ENCODE data around the gene BHLHA9.
"Not testable (repeated sequence)": the region's sequence is repeated elsewhere in the genome, so short reads cannot be mapped to it uniquely, and the experiment has no call there.

BHLHA9 gene

DNA sequence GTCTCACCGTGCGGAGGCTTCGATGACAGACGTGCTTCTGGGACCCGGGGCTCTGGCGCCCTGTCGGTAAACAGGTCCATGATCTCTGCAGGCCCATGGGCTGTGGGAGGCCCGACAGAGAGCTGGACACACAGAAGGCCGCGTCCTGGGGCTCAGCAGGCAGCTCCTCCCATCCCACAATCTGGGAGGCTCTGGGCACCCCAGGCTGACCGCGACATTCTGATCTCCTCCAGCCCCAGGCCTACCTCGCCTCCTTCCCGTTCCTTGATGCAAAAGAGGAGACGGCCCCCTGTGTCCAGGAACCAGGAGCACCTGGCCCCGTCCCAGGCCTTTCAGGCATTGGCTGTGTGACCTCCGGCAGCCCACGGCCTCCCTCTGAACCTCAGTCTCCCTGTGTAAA is 32.5 kb downstream of the BHLHA9 start:
- DNase-seq, result no peak

DNA sequence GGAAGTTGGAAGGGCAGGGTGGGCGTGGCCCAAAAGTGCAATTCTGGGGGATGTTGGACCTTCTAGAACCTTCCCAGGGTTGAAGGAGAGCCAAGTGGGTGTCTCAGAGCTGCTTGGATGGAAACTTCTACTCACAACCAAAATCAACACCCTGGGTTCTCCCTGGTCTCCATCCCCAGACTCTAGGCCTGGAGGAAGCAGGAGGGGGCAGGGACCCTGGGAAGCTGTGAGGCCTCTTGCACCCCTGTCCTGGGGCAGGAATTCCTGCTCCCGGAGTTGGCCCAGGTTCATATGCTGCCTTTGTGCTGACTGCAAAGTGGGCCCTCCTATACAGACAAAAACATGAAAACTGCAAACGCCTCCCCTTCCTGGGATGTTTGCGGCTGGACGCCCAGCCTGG is 34.3 kb downstream of the BHLHA9 start:
- no peak for DNase-seq

DNA sequence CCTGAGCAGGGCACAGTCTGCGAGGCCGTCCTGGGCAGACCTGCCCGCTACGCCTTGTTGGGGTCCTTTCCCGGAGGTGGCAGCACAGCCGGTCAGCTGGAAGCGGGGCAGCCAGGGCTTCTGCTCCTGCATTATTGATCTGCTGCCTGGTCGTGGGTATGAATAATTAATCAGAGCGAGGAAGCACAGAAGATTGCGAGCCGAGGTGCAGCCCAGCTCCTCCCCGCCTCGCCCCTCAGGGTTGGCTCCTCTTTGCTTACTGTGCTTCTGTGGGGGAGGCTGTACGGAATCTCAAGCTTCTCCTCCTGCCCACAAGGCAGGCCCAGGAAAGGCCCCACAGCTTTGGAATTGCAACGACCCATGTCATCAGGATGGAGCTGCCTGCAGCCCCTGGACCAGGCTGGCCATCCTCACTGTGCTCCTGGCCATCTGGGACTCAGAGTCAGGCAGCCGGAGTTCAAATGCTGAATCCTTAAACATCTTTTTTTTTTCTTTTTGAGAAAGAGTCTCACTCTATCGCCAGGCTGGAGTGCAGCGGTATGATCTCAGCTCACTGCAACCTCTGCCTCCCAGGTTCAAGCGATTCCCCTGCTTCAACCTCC is 34.8 kb downstream of the BHLHA9 start:
- no peak for DNase-seq

DNA sequence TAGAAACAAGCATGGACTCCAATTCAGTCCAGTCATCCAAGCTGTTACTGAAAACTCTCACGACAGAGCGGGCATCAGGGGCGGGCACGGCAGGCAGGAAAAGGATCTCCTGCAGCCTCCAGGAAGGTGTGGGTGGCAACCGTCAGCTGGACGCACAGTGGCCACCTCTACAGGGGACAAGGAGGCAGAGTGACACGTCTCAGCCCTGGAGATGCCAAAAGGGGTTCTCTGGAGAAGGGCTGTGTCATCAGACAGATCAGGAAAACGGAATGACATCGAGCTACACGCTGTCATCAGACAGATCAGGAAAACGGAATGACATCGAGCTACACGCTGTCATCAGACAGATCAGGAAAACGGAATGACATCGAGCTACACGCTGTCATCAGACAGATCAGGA is 37.6 kb downstream of the BHLHA9 start:
- DNase-seq, result not testable (repeated sequence)

DNA sequence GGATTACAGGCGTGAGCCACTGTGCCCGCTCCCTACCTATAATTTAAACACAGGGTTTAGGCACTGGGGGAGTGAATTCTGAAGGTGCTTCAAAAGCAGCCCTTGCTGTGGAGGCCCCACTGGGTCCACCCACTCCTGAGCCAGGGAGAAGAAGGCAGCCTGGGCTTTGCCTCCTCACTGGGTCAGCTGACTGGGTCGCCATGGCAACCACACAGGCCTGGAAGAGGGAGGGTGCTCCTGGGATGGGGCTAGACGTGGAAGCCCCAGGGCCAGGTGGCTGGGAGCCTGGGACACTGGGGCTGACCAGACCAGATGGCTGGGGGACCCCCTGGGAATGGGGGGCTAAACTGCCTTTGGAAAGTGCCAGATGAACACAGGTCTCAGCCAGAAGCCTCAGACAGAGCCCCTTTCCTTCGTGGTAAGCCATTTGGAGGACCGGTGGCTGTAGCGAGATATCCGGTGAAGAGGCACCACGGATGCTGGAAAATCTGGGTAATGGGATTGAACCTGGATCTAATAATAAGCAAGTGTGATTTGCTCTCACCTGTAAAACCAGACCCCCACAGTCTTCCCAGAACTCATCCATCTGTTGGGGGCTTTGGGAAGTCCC is 42.1 kb downstream of the BHLHA9 start:
- DNase-seq, result peak; percentile 30 to 65 (median 32)

DNA sequence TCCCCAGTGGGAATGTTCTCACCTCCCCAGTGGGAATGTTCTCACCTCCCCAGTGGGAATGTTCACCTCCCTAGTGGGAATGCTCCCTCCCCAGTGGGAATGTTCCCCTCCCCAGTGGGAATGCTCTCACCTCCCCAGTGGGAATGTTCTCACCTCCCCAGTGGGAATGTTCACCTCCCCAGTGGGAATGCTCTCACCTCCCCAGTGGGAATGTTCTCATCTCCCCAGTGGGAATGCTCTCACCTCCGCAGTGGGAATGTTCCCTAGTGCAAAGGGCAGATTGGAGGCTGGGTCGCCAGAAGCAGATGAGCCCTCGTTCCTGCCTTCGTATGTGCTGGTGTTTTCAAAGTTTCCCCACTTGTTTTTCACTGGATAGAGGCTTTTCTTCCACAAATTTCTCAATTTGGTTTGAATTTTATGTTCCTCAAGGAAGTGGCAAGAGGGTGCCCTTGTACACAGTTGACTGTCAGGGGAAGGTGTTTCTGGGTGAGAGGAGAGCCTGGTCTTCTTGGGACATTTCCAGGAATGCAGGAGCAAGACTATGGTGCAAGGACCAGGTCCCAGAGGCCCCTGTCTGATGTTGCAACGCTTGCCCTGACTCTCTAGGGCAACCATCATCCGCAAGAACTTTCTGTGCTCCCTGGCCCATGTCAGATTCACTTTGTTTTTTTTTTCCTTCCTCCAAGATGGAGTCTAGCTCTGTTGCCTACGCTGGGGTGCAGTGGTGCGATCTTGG is 43.2 kb downstream of the BHLHA9 start:
- DNase-seq, result no peak

DNA sequence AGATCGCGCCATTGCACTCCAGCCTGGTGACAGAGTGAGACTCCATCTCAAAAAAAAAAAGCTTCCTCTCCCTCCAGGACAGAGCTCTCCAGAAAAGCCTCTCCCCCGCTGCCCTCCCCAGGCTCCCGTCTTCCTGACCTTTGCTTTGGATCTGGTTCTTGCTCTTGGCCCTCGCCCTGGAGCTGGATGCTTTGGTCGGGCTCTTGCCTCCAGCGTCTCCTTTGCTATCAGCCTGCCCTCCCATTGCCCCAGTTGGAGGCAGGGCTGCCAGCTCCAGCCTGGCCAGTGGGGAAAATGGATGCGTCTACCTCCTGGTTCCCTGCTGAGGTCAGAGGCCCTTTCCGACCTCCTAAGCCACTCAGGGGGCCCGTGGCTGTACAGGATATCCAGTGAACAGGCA is 45.2 kb downstream of the BHLHA9 start:
- DNase-seq, result no peak

DNA sequence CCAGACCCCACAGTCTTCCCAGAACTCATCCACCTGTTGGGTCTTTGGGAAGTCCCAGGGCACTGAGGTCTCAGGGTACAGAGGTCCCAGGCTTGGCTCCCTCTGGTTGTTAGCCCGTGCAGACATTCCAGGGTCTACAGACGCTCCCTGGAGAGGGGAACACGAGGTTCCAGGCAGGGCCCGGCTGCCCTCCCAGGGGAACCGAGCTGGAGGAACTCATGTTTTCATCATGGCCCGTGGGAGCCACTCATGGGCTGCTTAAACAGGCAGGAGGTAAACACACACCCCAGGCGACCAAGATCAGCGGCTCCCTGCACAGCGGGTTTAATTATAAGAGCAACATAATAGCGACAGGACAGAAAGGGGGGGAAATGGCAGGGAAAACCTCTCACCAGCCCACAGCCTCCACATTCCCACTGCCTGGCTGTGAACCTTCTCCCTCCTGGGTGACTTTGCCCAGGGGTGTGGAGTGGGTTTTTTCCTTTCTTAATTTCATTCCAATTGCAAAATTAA is 45.7 kb downstream of the BHLHA9 start:
- DNase-seq, result peak; percentile 63 to 94 (median 81)

Data from NCI-H1417 (cell line).